Vagina (tissue), 2 donors: ENCODE results near the gene JAKMIP3.

Experiments
- CTCF ChIP-seq, 3 experiments: fragments of 450-650 bp in 2 of 3; fragments of 200-600 bp in 1 of 3; sonication (generic) in 1 of 3; IDR thresholded peaks; one replicate each; pipeline ENCODE4 v1.5.1; 2017 to 2019; ENCODE audit warnings: antibody characterized with exemption in 3 of 3, mild to moderate bottlenecking in 2 of 3, moderate library complexity in 2 of 3
- POLR2A ChIP-seq, 2 donors: fragments of 450-650 bp; IDR thresholded peaks; one replicate each; pipeline ENCODE4 v1.6.1; 2017; ENCODE audit warnings: antibody characterized with exemption in 2 of 2, mild to moderate bottlenecking in 2 of 2, moderate library complexity in 2 of 2
- POLR2AphosphoS5 ChIP-seq, 2 donors: sonication (generic); formaldehyde crosslinking; IDR thresholded peaks; one replicate each; pipeline ENCODE4 v1.9.0; 2017; ENCODE audit warnings: antibody characterized with exemption in 2 of 2, mild to moderate bottlenecking in 2 of 2, low read depth in 1 of 2; ENCODE audit not compliant: insufficient read depth in 1 of 2

- no peak for TF ChIP-seq POLR2A (IDR thresholded peaks at IDR 0.05)
- no peak for TF ChIP-seq CTCF (IDR thresholded peaks at IDR 0.05)
- no peak for TF ChIP-seq POLR2AphosphoS5 (IDR thresholded peaks at IDR 0.05; ENCODE audit: insufficient read depth in 1 of 2, low read depth in 1 of 2)
Measured at GRCh38 chr10:132098539-132099388, 33.0 kb downstream of the JAKMIP3 start.
